ENCODE results near the gene PLK5. TPM values are rescaled to one million over a fixed set of nuclear protein-coding genes. Genes with fewer than 3 reads are reported as not detected.

The PLK5 gene
- total RNA-seq, 1 donor from 2014 or later: 0.09 TPM

DNA sequence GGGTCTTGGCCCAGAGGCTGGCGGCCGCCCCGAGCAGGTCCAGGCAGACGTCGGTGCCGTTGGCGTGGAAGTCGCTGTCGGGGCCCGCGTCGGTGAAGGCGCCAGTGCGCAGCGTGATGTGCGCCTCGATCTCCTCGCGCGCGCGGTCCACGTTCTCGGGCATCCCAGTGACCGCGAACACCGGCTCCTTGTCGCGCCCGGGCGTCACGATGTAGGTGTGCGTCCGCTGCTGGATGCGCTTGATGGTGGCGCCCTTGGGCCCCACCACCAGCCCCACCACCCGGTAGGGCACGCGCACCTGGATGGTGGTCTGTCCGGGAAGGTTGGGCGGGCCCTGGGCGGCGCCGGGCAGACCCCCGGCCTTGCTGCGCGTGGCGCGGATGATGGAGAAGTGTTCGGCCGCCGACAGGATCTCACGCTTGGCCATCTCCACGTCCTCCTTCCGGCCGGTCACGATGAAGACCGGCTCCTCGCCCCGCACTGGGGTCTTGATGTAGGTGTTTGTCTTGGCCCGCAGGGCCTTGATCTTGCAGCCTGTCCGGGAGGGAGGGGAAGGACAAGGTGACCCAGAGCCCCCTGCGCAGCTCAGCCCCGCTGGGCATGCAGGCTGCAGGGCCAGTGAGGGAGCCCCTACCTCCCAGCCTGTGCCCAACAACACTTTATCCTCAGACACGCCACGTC, 32.7 kb downstream of the PLK5 start:
- Histone ChIP-seq H3K27ac (ENCODE audit: low read depth, low read length) (no peak overlapping the region), H3K9ac (ENCODE audit: low read length) (no peak overlapping the region), H3K79me2 (ENCODE audit: insufficient read depth, low read length) (peaks cover 49% of the 10 kb centered on the region), H2AFZ (ENCODE audit: low read depth, low read length) (no peak overlapping the region), H3K4me3 (ENCODE audit: insufficient read depth, low read depth, low read length) (no peak overlapping the region), H3K27me3 (ENCODE audit: insufficient read depth, low read length) (no peaks in the 10 kb centered on the region), H3K4me1 (ENCODE audit: insufficient read depth, low read length) (no peaks in the 10 kb centered on the region), H4K20me1 (ENCODE audit: insufficient read depth, low read length) (peaks cover 55% of the 10 kb centered on the region), H3K4me2 (ENCODE audit: low read length) (no peak overlapping the region), H3K36me3 (ENCODE audit: insufficient read depth, low read length) (no peaks in the 10 kb centered on the region), H3K9me3 (ENCODE audit: insufficient read depth, low read depth, low read length) (no peaks in the 10 kb centered on the region)
- Mint-ChIP-seq H3K4me1 (ENCODE audit: low read depth, unreplicated experiment) (no peaks in the 10 kb centered on the region), H3K4me3 (ENCODE audit: unreplicated experiment) (no peak overlapping the region), H3K36me3 (ENCODE audit: low read depth, unreplicated experiment) (peaks cover 3% of the 10 kb centered on the region), H3K27me3 (ENCODE audit: low read depth, unreplicated experiment) (no peaks in the 10 kb centered on the region), H3K27ac (ENCODE audit: unreplicated experiment) (no peak overlapping the region), H3K9me3 (ENCODE audit: unreplicated experiment) (no peaks in the 10 kb centered on the region)
- DNase-seq (ENCODE audit: low read depth) (no peak), FAIRE-seq (no peak)
- TF ChIP-seq, protein P1, sequence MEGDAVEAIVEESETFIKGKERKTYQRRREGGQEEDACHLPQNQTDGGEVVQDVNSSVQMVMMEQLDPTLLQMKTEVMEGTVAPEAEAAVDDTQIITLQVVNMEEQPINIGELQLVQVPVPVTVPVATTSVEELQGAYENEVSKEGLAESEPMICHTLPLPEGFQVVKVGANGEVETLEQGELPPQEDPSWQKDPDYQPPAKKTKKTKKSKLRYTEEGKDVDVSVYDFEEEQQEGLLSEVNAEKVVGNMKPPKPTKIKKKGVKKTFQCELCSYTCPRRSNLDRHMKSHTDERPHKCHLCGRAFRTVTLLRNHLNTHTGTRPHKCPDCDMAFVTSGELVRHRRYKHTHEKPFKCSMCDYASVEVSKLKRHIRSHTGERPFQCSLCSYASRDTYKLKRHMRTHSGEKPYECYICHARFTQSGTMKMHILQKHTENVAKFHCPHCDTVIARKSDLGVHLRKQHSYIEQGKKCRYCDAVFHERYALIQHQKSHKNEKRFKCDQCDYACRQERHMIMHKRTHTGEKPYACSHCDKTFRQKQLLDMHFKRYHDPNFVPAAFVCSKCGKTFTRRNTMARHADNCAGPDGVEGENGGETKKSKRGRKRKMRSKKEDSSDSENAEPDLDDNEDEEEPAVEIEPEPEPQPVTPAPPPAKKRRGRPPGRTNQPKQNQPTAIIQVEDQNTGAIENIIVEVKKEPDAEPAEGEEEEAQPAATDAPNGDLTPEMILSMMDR (IDR thresholded peaks at IDR 0.05; ENCODE audit: insufficient read depth, low read depth, low read length): no peak
- TF ChIP-seq EZH2 (IDR thresholded peaks at IDR 0.05; ENCODE audit: insufficient read depth, low read length): no peak

DNA sequence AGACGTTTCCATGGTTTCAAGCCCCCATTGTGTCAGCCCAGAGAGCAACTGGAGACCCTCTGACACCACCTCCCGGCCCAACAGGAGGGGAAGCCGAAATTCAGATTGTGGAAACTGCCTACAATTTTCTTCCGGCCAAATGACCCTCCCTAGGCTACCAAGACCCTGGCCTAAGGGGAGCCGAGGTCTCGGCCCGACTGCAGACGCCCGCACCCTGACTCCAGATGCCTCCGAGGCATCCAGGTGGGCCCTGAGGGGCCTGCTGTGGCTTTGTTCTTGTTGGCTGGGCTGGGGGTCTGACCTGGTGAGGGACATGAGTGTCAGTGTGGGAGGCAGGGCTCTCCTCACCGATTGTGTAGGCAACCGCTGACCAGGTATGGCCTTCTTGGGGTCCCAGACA, 34.7 kb downstream of the PLK5 start:
- no peak for TF ChIP-seq EZH2 (IDR thresholded peaks at IDR 0.05; ENCODE audit: insufficient read depth, low read length)
- TF ChIP-seq, protein P1 (IDR thresholded peaks at IDR 0.05; ENCODE audit: insufficient read depth, low read depth, low read length): no peak
- H3K27ac Mint-ChIP-seq (ENCODE audit: unreplicated experiment): peak overlapping the region; percentile 62

GRCh38 chr19:1560286-1560882, 36.5 kb downstream of the PLK5 start:
- H2AFZ ChIP-seq (ENCODE audit: low read depth, low read length): no peak overlapping the region
- FAIRE-seq (no peak), DNase-seq (ENCODE audit: low read depth) (no peak)
- no peak overlapping the region for H3K4me2 ChIP-seq (ENCODE audit: low read length)
- H3K36me3 ChIP-seq (ENCODE audit: insufficient read depth, low read length): no peaks in the 10 kb centered on the region
- Mint-ChIP-seq H3K4me1 (ENCODE audit: low read depth, unreplicated experiment) (no peaks in the 10 kb centered on the region), H3K36me3 (ENCODE audit: low read depth, unreplicated experiment) (peaks cover 7% of the 10 kb centered on the region), H3K4me3 (ENCODE audit: unreplicated experiment) (no peak overlapping the region), H3K27ac (ENCODE audit: unreplicated experiment) (no peak overlapping the region), H3K9me3 (ENCODE audit: unreplicated experiment) (no peaks in the 10 kb centered on the region), H3K27me3 (ENCODE audit: low read depth, unreplicated experiment) (no peaks in the 10 kb centered on the region)
- peaks cover 81% of the 10 kb centered on the region for H3K79me2 ChIP-seq (ENCODE audit: insufficient read depth, low read length)
- no peak overlapping the region for H3K4me3 ChIP-seq (ENCODE audit: insufficient read depth, low read depth, low read length)
- no peaks in the 10 kb centered on the region for H3K9me3 ChIP-seq (ENCODE audit: insufficient read depth, low read depth, low read length)
- TF ChIP-seq, protein P1 (IDR thresholded peaks at IDR 0.05; ENCODE audit: insufficient read depth, low read depth, low read length): no peak
- no peak for TF ChIP-seq EZH2 (IDR thresholded peaks at IDR 0.05; ENCODE audit: insufficient read depth, low read length)
- H3K27ac ChIP-seq (ENCODE audit: low read depth, low read length): no peak overlapping the region
- no peaks in the 10 kb centered on the region for H3K27me3 ChIP-seq (ENCODE audit: insufficient read depth, low read length)
- peaks cover under 1% of the 10 kb centered on the region for H3K4me1 ChIP-seq (ENCODE audit: insufficient read depth, low read length)
- H3K9ac ChIP-seq (ENCODE audit: low read length): no peak overlapping the region
- H4K20me1 ChIP-seq (ENCODE audit: insufficient read depth, low read length): peaks cover 83% of the 10 kb centered on the region

More for the DNA sequence above, 34.7 kb downstream of the PLK5 start:
- peaks cover 71% of the 10 kb centered on the region for H4K20me1 ChIP-seq (ENCODE audit: insufficient read depth, low read length)
- no peak overlapping the region for H3K27ac ChIP-seq (ENCODE audit: low read depth, low read length)
- H3K36me3 ChIP-seq (ENCODE audit: insufficient read depth, low read length): no peaks in the 10 kb centered on the region
- H3K27me3 ChIP-seq (ENCODE audit: insufficient read depth, low read length): no peaks in the 10 kb centered on the region
- FAIRE-seq: no peak
- no peak overlapping the region for H3K4me2 ChIP-seq (ENCODE audit: low read length)
- H3K4me1 Mint-ChIP-seq (ENCODE audit: low read depth, unreplicated experiment): no peaks in the 10 kb centered on the region
- peaks cover 65% of the 10 kb centered on the region for H3K79me2 ChIP-seq (ENCODE audit: insufficient read depth, low read length)
- H3K36me3 Mint-ChIP-seq (ENCODE audit: low read depth, unreplicated experiment): peaks cover 7% of the 10 kb centered on the region
- no peaks in the 10 kb centered on the region for H3K27me3 Mint-ChIP-seq (ENCODE audit: low read depth, unreplicated experiment)
- H3K4me1 ChIP-seq (ENCODE audit: insufficient read depth, low read length): no peaks in the 10 kb centered on the region
- no peak for DNase-seq (ENCODE audit: low read depth)
- H2AFZ ChIP-seq (ENCODE audit: low read depth, low read length): no peak overlapping the region
- H3K9ac ChIP-seq (ENCODE audit: low read length): no peak overlapping the region
- H3K9me3 ChIP-seq (ENCODE audit: insufficient read depth, low read depth, low read length): no peaks in the 10 kb centered on the region
- H3K4me3 Mint-ChIP-seq (ENCODE audit: unreplicated experiment): no peak overlapping the region
- no peaks in the 10 kb centered on the region for H3K9me3 Mint-ChIP-seq (ENCODE audit: unreplicated experiment)
- no peak overlapping the region for H3K4me3 ChIP-seq (ENCODE audit: insufficient read depth, low read depth, low read length)

All from astrocyte (in vitro differentiated cells and primary cell).